OCI-LY1 (cell line): ENCODE results near the gene SLC44A2.

Source experiments
- CTCF ChIP-seq: fragments of 200-600 bp; sonication (generic), shearing (Covaris generic); IDR thresholded peaks from 2 replicates; pipeline ENCODE4 v1.5.1; 2017; ENCODE audit warnings: mild to moderate bottlenecking, antibody characterized with exemption, low read length, moderate library complexity, mixed read lengths
- EZH2 ChIP-seq: fragments of 200-600 bp; sonication (generic), shearing (Covaris generic); IDR thresholded peaks from 2 replicates; pipeline ENCODE4 v1.8.0; 2017; ENCODE audit warnings: borderline replicate concordance, mixed run types, mild to moderate bottlenecking, antibody characterized with exemption, low read length, moderate library complexity, mixed read lengths

DNA sequence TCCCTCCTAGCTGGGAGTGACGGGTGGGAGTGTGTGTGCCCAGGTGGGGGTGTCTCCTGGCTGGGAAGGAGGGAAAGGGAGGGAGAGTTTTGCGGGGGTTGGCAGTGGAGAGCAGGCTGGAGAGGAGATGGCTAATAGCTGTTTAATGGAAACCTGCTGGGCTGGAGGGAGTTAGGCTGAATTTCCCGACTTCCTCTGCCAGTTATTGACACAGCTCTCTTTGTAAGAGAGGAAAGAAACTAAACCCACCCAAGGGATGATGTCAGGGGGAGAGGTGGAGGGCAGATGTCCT lies 18.6 kb downstream of the SLC44A2 start:
- TF ChIP-seq CTCF, result no peak
- no peak for TF ChIP-seq EZH2
